ENCODE results near the gene RNF212. TPM values are rescaled to one million over a fixed set of nuclear protein-coding genes. Genes with fewer than 3 reads are reported as not detected.

RNF212 gene
- total and polyA plus RNA-seq, 2 experiments from 2014 or later: 17.0 to 20.6 TPM

- TF ChIP-seq REST (IDR thresholded peaks at IDR 0.05; ENCODE audit: unreplicated experiment) (no peak), EZH2phosphoT487 (IDR thresholded peaks at IDR 0.05; ENCODE audit: unreplicated experiment) (no peak), POLR2AphosphoS5 (IDR thresholded peaks at IDR 0.05; ENCODE audit: low read depth) (no peak), EZH2 (IDR thresholded peaks at IDR 0.05; ENCODE audit: low read depth, unreplicated experiment) (no peak), STAT1 (IDR thresholded peaks at IDR 0.05; ENCODE audit: unreplicated experiment) (no peak), CREB1 (CRISPR knock-in tag; IDR thresholded peaks at IDR 0.05; ENCODE audit: low read depth) (no peak)
Measured at GRCh38 chr4:1041936-1042330, 71.4 kb downstream of the RNF212 start (continued).

DNA sequence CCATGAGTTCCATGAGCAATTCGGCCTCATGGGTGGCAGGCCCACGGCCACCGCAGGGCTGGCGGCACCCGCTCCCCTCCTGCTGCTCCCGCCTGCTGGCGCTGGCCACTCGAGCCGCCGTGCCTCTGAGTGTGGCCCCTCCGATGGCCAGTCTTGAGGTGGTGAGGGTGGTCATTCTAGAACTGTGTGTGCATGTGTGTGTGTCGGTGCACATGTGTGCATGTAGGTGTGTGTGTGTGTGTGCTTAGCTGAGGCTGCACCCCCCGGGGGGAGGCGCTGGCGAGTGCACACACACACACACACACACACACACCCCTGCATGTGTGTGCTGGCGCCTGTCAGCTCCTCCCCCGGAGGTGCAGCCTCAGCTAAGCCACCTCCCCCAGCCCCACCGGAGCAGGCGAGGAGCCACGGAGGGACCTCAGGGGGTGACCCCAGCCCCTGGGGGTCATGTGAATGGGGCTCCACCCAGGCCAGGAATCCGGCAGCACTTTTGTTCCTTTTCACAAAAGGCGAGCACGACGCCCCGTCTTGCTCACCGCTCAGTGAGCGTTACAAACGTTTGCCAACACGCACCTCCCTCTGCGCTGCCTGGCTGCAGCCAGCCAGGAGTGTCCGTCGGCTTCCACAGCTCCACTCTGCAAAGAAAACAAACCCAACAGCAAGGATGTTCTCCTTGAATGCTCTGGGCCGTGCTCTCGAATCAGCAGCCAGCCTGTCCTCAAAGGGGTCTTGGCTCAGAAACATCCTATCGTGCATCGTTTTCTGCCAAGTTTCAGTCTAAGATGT, 72.0 kb downstream of the RNF212 start:
- Histone ChIP-seq H2AFZ (peak overlapping the region; percentile 85), H3K27ac (ENCODE audit: low read depth) (no peak overlapping the region), H3K79me2 (replicated peaks; ENCODE audit: insufficient read depth) (no peaks in the 10 kb centered on the region), H3K27me3 (ENCODE audit: insufficient read depth) (no peaks in the 10 kb centered on the region), H3K4me2 (no peak overlapping the region), H3F3A (replicated peaks; ENCODE audit: low read depth) (no peaks in the 10 kb centered on the region), H3K4me1 (ENCODE audit: insufficient read depth) (no peaks in the 10 kb centered on the region), H3K9me2 (ENCODE audit: insufficient read depth) (no peaks in the 10 kb centered on the region), H3K4me3 (no peak overlapping the region), H4K20me1 (replicated peaks; ENCODE audit: insufficient read depth) (no peaks in the 10 kb centered on the region), H3K36me3 (ENCODE audit: insufficient read depth) (no peaks in the 10 kb centered on the region)
- no peak for DNase-seq (ENCODE audit: low spot score)
- no peaks in the 10 kb centered on the region for H3K36me3 Mint-ChIP-seq (ENCODE audit: low read depth)
- H3K9me3 Mint-ChIP-seq: no peaks in the 10 kb centered on the region
- 0 out of 2 replicates have a peak overlapping the region, but pooled peaks have one; percentile 65 for H3K27ac Mint-ChIP-seq
- no peak overlapping the region; the same call in 2 of the 3 replicates for H3K4me3 Mint-ChIP-seq
- peak; percentile 28 for ATAC-seq
- peaks cover 12% of the 10 kb centered on the region for H3K27me3 Mint-ChIP-seq (ENCODE audit: insufficient read depth, low read depth, poor library complexity)
- H3K4me1 Mint-ChIP-seq: peaks cover 13% of the 10 kb centered on the region
- TF ChIP-seq JUNB (IDR thresholded peaks at IDR 0.05; ENCODE audit: unreplicated experiment): no peak
- no peak for TF ChIP-seq NANOG (IDR thresholded peaks at IDR 0.05; ENCODE audit: borderline replicate concordance)
- no peak for TF ChIP-seq EZH2 (IDR thresholded peaks at IDR 0.05; ENCODE audit: low read depth, unreplicated experiment)
- TF ChIP-seq ZNF331 (CRISPR knock-in tag; IDR thresholded peaks at IDR 0.05; ENCODE audit: low read depth): no peak
- no peak for TF ChIP-seq REST (IDR thresholded peaks at IDR 0.05; ENCODE audit: unreplicated experiment)
- TF ChIP-seq, protein P1, sequence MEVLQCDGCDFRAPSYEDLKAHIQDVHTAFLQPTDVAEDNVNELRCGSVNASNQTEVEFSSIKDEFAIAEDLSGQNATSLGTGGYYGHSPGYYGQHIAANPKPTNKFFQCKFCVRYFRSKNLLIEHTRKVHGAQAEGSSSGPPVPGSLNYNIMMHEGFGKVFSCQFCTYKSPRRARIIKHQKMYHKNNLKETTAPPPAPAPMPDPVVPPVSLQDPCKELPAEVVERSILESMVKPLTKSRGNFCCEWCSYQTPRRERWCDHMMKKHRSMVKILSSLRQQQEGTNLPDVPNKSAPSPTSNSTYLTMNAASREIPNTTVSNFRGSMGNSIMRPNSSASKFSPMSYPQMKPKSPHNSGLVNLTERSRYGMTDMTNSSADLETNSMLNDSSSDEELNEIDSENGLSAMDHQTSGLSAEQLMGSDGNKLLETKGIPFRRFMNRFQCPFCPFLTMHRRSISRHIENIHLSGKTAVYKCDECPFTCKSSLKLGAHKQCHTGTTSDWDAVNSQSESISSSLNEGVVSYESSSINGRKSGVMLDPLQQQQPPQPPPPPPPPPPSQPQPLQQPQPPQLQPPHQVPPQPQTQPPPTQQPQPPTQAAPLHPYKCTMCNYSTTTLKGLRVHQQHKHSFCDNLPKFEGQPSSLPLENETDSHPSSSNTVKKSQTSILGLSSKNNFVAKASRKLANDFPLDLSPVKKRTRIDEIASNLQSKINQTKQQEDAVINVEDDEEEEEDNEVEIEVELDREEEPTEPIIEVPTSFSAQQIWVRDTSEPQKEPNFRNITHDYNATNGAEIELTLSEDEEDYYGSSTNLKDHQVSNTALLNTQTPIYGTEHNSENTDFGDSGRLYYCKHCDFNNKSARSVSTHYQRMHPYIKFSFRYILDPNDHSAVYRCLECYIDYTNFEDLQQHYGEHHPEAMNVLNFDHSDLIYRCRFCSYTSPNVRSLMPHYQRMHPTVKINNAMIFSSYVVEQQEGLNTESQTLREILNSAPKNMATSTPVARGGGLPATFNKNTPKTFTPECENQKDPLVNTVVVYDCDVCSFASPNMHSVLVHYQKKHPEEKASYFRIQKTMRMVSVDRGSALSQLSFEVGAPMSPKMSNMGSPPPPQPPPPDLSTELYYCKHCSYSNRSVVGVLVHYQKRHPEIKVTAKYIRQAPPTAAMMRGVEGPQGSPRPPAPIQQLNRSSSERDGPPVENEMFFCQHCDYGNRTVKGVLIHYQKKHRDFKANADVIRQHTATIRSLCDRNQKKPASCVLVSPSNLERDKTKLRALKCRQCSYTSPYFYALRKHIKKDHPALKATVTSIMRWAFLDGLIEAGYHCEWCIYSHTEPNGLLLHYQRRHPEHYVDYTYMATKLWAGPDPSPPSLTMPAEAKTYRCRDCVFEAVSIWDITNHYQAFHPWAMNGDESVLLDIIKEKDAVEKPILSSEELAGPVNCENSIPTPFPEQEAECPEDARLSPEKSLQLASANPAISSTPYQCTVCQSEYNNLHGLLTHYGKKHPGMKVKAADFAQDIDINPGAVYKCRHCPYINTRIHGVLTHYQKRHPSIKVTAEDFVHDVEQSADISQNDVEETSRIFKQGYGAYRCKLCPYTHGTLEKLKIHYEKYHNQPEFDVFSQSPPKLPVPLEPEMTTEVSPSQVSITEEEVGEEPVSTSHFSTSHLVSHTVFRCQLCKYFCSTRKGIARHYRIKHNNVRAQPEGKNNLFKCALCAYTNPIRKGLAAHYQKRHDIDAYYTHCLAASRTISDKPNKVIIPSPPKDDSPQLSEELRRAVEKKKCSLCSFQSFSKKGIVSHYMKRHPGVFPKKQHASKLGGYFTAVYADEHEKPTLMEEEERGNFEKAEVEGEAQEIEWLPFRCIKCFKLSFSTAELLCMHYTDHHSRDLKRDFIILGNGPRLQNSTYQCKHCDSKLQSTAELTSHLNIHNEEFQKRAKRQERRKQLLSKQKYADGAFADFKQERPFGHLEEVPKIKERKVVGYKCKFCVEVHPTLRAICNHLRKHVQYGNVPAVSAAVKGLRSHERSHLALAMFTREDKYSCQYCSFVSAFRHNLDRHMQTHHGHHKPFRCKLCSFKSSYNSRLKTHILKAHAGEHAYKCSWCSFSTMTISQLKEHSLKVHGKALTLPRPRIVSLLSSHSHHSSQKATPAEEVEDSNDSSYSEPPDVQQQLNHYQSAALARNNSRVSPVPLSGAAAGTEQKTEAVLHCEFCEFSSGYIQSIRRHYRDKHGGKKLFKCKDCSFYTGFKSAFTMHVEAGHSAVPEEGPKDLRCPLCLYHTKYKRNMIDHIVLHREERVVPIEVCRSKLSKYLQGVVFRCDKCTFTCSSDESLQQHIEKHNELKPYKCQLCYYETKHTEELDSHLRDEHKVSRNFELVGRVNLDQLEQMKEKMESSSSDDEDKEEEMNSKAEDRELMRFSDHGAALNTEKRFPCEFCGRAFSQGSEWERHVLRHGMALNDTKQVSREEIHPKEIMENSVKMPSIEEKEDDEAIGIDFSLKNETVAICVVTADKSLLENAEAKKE (CRISPR knock-in tag; IDR thresholded peaks at IDR 0.05): no peak

All from GM23338 (cell line).